Measurements from ENCODE around the gene EARS2.

EARS2 gene

DNA sequence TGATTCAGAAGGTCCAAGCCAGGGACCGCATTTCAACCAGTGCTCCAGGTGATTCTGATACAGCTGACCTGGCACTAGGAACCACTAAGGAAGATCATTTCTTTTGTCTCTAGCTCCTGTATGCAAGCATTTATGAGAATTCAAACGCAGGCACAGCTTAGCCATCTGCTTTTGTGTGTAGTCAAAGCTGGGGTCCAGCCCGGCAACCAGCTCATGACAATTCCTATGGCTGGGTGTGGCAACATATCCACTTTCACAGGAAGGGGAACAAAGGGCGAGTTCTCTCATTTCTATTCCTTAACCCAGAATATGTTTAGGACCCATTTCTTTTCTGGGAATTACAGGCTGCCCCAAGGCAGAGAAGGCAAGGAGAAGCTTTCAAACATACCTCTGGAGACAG, 76.9 kb downstream of the EARS2 start:
- DNase-seq (ENCODE audit: low spot score), result no peak

DNA sequence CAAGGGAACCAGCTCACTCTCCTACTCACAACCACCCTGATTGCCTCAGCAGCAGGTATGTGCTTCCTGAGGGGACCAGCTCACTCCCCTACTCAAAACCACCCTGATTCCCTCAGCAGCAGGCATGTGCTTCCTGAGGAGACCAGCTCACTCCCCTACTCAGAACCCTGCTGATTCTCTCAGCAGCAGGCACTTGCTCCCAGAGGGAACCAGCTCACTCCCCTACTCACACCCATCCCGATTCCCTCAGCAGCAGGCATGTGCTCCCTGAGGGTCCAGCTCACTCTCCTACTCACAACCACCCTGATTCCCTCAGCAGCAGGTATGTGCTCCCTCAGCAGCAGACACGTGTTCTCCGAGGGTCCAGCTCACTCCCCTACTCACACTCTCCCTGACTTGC, 78.0 kb downstream of the EARS2 start:
- DNase-seq (ENCODE audit: low spot score), result no peak

DNA sequence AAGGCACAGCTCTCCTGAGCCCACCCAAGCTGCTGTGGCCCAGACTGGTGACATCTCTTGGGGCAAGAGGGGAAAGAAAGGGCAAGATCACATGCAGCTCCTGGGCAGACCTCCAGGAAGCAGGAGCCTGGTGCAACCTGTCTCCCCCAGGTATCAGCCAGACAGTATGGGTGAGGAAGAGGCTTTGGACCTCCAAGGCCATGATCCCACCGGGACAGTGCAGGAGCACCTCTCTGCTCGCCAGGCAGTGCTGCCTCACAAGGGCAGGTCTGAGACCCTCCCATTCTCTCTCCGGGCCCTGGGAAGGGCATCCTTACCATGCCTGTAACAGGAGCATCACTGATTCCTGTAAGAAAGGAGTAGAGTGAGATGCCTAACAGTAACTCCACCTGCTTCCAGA, 78.6 kb downstream of the EARS2 start:
- DNase-seq (ENCODE audit: low spot score), result no peak

DNA sequence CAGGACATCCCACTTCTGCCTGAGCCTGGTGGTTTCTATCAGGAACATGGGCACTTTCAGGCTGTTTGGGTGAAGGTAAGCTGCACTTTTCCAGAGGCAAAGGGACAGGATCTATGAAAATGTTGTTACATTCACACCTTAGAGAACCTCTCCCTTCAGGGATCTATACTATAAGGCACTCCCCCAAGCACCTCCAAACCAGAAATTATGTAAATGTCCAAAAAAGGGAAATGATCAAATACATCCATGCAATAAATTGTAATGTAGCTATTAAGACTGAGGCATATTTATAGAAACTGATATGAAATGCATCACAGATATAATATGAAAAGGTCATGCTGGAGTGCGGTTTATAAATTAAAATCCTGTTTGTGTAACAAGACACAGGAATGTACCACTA, 80.9 kb downstream of the EARS2 start:
- DNase-seq (ENCODE audit: low spot score), result no peak

Measured in activated CD4-positive, alpha-beta T cell treated with anti-CD3 and anti-CD28 coated beads, Interleukin-2, Interleukin-4, amounts not matched to agents 100 ng/mL and 50 ng/mL, durations not matched to agents 16 hours and 8 hours (primary cell).